ENCODE data around the gene SGCA. TPM values are rescaled to one million over a fixed set of nuclear protein-coding genes. Genes with fewer than 3 reads are reported as not detected.

Gene SGCA
- total RNA-seq, 4 donors from 2014 or later = 1.8 to 7.8 (median 4.9) TPM

DNA sequence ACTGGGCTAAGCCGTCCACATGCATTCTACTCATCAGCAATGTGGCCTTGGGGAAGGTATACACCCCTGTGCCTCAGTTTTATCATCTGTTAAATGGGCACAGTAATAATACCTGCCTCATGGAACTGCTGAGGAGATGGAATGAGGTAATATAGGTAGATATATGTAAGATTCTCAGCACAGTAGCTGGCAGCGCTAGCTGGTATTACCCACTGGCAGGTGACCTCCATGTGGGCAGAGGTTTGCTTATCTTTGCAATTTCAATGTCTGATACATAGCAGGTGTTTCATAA lies 1.2 kb upstream of the SGCA start:
- Histone ChIP-seq H3K27ac (no peak overlapping the region), H3K36me3 (no peaks in the 10 kb centered on the region), H3K9me3 (no peaks in the 10 kb centered on the region), H3K4me1 (peaks cover 0 to 29% (median 6%) of the 10 kb centered on the region in 4 donors), H3K4me3 (no peak overlapping the region), H3K27me3 (no peaks in the 10 kb centered on the region)
- 87 to 93% methylated on average over 2 of the region's 2 CpGs for WGBS, 2 donors
- TF ChIP-seq EP300 (IDR thresholded peaks at IDR 0.05) (no peak), POLR2A (IDR thresholded peaks at IDR 0.05) (no peak)
- TF ChIP-seq, protein P1, sequence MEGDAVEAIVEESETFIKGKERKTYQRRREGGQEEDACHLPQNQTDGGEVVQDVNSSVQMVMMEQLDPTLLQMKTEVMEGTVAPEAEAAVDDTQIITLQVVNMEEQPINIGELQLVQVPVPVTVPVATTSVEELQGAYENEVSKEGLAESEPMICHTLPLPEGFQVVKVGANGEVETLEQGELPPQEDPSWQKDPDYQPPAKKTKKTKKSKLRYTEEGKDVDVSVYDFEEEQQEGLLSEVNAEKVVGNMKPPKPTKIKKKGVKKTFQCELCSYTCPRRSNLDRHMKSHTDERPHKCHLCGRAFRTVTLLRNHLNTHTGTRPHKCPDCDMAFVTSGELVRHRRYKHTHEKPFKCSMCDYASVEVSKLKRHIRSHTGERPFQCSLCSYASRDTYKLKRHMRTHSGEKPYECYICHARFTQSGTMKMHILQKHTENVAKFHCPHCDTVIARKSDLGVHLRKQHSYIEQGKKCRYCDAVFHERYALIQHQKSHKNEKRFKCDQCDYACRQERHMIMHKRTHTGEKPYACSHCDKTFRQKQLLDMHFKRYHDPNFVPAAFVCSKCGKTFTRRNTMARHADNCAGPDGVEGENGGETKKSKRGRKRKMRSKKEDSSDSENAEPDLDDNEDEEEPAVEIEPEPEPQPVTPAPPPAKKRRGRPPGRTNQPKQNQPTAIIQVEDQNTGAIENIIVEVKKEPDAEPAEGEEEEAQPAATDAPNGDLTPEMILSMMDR (IDR thresholded peaks at IDR 0.05) = no peak
- DNase-seq (ENCODE audit: low spot score in 2 of 2) = no peak

DNA sequence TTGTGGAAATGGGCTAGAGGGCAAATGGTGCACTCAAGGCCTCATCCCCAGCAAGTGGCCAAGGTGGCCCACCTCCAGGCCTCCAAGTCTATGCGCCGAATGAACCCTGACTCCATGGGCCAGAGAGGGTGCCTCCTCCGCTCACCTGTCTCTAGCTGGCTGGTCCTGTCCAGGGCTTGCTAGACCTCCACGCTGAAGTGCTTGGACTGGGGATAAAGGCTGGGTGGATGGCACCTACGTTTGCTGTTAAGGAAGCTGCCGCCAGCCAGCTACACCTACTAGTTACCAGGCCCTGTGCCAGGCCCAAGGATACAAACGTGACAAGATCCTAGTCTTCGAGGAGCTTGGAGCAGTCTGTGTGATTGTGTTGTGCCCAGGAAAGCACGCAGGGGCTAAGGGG lies 739 bp upstream of the SGCA start:
- TF ChIP-seq, protein P1 (IDR thresholded peaks at IDR 0.05) = no peak
- TF ChIP-seq EP300 (IDR thresholded peaks at IDR 0.05) = no peak
- TF ChIP-seq POLR2A (IDR thresholded peaks at IDR 0.05) = no peak
- H3K9me3 ChIP-seq = no peaks in the 10 kb centered on the region
- H3K4me1 ChIP-seq = peaks cover 0 to 29% (median 6%) of the 10 kb centered on the region in 4 donors
- no peak overlapping the region for H3K4me3 ChIP-seq
- H3K27ac ChIP-seq = no peak overlapping the region
- DNase-seq (ENCODE audit: low spot score in 2 of 2) = no peak
- no peaks in the 10 kb centered on the region for H3K27me3 ChIP-seq
- H3K36me3 ChIP-seq = no peaks in the 10 kb centered on the region
- 83 to 89% methylated on average over 9 of the region's 9 CpGs for WGBS, 2 donors

DNA sequence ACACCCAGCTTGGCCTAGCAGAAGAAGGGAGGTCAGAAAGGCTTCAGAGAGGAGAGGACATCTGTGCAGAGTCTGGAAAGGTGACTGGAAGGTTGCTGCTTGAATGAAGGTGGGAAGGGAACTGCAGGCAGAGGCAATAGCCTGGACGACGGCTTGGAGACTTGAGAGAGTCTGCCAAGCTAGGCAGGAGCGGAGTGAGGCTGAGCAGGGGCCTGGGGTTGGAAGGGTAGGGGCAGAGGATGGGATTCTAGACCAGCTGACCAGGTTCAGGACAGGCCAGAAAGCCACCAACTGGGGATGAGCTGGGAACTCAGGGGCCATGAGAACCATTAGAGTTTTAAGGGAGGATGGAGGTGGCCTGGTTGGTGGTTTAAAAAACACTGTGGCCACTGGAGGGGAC lies 339 bp upstream of the SGCA start:
- Histone ChIP-seq H3K9me3 (no peaks in the 10 kb centered on the region), H3K27ac (peak overlapping the region in 1 of 4 donors; percentile 24), H3K4me3 (no peak overlapping the region), H3K36me3 (no peaks in the 10 kb centered on the region), H3K4me1 (peaks cover 0 to 28% (median 6%) of the 10 kb centered on the region in 4 donors), H3K27me3 (no peaks in the 10 kb centered on the region)
- TF ChIP-seq, protein P1 (IDR thresholded peaks at IDR 0.05) = no peak
- no peak for TF ChIP-seq EP300 (IDR thresholded peaks at IDR 0.05)
- no peak for DNase-seq (ENCODE audit: low spot score in 2 of 2)
- 70% methylated on average over 3 of the region's 3 CpGs for WGBS, 2 donors

DNA sequence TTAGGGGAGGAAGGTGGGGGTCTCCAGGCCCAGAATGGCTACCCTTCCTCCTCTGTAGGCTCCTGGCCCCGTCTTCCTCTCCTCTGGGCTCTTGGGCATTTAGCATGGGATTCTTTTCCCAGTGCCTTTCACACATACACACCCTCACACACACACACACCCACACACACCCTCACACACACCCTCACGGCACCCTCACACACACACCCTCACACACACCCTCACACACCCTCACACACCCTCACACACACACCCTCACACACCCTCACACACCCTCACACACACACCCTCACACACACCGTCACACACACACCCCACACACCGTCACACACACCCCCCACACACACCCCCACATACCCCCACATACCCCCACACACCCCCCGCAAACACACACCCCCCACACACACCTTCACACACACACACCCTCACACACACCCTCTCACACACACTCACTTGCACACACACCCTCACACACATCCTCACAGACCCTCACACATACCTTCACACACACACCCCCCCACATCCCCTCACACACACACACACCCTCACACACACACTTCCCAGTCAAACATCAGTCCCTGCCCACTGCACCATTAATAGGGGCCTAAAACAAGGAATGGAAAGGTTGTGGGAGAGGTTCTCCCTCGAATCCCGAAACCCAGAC lies 845 bp downstream of the SGCA start:
- WGBS, 2 donors = 48 to 61% methylated on average over 7 of the region's 7 CpGs
- Histone ChIP-seq H3K4me3 (peak overlapping the region in 1 of 4 donors; percentile 20), H3K27ac (peak overlapping the region in 1 of 4 donors; percentile 59), H3K27me3 (no peaks in the 10 kb centered on the region), H3K36me3 (peaks cover 0 to 9% (median 0%) of the 10 kb centered on the region in 3 donors), H3K9me3 (no peaks in the 10 kb centered on the region), H3K4me1 (peaks cover 0 to 18% (median 5%) of the 10 kb centered on the region in 4 donors)
- DNase-seq (ENCODE audit: low spot score in 2 of 2) = no peak
- TF ChIP-seq, protein P1 (IDR thresholded peaks at IDR 0.05) = no peak
- TF ChIP-seq POLR2A (IDR thresholded peaks at IDR 0.05) = no peak
- TF ChIP-seq EP300 (IDR thresholded peaks at IDR 0.05) = no peak

DNA sequence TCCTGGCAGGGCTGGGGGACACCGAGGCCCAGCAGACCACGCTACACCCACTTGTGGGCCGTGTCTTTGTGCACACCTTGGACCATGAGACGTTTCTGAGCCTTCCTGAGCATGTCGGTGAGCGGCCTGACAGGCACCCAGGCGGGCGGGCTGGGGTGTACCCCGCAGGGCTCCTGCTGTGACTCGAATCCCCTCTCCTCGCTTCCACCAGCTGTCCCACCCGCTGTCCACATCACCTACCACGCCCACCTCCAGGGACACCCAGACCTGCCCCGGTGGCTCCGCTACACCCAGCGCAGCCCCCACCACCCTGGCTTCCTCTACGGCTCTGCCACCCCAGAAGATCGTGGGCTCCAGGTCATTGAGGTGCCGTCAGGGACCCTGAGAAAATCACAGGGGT lies 1.6 kb downstream of the SGCA start:
- TF ChIP-seq EP300 (IDR thresholded peaks at IDR 0.05) = no peak
- TF ChIP-seq, protein P1 (IDR thresholded peaks at IDR 0.05) = no peak
- TF ChIP-seq POLR2A (IDR thresholded peaks at IDR 0.05) = no peak
- Histone ChIP-seq H3K4me3 (no peak overlapping the region), H3K27me3 (no peaks in the 10 kb centered on the region), H3K9me3 (no peaks in the 10 kb centered on the region), H3K4me1 (peaks cover 0 to 16% (median 0%) of the 10 kb centered on the region in 4 donors), H3K36me3 (peaks cover 0 to 12% (median 0%) of the 10 kb centered on the region in 3 donors), H3K27ac (no peak overlapping the region)
- no peak for DNase-seq (ENCODE audit: low spot score in 2 of 2)
- WGBS, 2 donors = 87 to 88% methylated on average over 17 of the region's 19 CpGs

All from tibial nerve (tissue), 4 donors.